ENCODE measurements around the gene SAYSD1.

The SAYSD1 gene

DNA sequence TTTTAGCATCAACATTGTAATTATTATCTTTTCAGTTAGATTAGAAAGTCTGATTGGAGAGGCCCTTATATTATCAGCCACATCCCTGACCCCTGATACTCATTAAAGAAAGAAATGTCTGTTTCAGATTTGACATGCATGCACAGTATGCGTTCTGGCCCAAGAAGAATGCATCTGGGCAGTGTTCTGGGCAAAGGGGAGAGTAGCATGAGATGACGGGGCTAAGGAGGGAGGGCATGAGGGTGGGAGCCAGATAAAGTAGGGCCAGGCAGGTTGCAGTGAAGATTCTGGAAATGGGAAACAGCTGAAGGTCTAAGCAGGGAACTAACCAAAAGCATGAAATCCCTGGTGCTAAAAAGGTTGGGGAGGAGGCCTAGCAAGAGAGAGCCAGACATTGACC lies 7.3 kb downstream of the SAYSD1 start:
- 47% methylated on average over 2 of the region's 2 CpGs for WGBS

DNA sequence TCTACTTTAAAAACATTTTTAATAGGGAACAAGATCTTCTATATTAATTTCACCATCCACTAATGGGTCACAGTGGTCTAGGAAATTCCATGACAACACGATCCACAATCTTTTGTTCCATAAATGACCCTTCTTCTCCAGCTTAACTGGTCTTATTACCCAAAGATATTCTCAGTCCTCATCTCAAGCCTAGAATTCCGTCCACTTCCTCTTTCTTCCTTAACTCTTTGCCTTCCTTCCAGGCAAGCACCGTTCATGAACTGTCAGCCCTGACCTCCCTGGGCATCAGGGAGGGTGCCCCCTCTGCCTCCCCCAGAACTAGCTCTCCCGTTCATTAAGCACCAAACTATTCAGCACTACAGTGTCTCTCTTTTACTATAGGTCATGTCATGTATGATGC lies 8.0 kb downstream of the SAYSD1 start:
- Histone ChIP-seq H3K36me3 (ENCODE audit: insufficient read depth, low read length) (peaks cover 21% of the 10 kb centered on the region), H3K27me3 (ENCODE audit: insufficient read depth, low read length) (no peaks in the 10 kb centered on the region), H3K4me1 (ENCODE audit: insufficient read depth, low read length) (peaks cover 1% of the 10 kb centered on the region), H3K4me3 (ENCODE audit: low read length) (no peak overlapping the region), H3K9ac (ENCODE audit: low read depth, low read length) (no peak overlapping the region), H3K27ac (ENCODE audit: low read depth, low read length) (no peak overlapping the region), H3K9me3 (ENCODE audit: insufficient read depth, low read depth, low read length) (no peaks in the 10 kb centered on the region)
- 90% methylated on average over 4 of the region's 4 CpGs for WGBS

More for the DNA sequence above, 7.3 kb downstream of the SAYSD1 start:
- Histone ChIP-seq H3K4me1 (ENCODE audit: insufficient read depth, low read length) (no peaks in the 10 kb centered on the region), H3K36me3 (ENCODE audit: insufficient read depth, low read length) (peaks cover 21% of the 10 kb centered on the region), H3K27ac (ENCODE audit: low read depth, low read length) (no peak overlapping the region), H3K4me3 (ENCODE audit: low read length) (no peak overlapping the region), H3K9me3 (ENCODE audit: insufficient read depth, low read depth, low read length) (no peaks in the 10 kb centered on the region), H3K27me3 (ENCODE audit: insufficient read depth, low read length) (no peaks in the 10 kb centered on the region), H3K9ac (ENCODE audit: low read depth, low read length) (no peak overlapping the region)

DNA sequence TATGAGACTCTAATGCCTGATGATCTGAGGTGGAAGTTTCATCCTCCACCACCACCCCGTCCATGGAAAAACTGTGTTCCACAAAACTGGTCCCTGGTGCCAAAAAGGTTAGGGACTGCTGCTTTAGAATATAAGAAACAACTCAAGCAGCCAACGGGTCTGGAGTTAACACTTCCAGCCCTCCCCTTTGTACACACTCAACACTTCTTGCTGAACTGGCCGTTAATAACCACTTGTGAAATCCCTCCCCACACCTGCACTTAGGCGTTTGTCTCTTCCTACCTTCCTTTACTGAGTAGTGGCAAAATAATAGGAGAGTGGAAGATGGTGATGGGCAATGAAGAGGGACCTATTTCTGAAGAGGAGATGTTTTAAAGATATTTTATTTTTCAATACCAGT lies 10.5 kb downstream of the SAYSD1 start:
- H3K4me1 ChIP-seq (ENCODE audit: insufficient read depth, low read length) = peaks cover 6% of the 10 kb centered on the region
- peaks cover 15% of the 10 kb centered on the region; the same call in 1 of the 2 replicates for H3K36me3 ChIP-seq (ENCODE audit: insufficient read depth, low read length)
- no peaks in the 10 kb centered on the region for H3K9me3 ChIP-seq (ENCODE audit: insufficient read depth, low read depth, low read length)
- no peaks in the 10 kb centered on the region for H3K27me3 ChIP-seq (ENCODE audit: insufficient read depth, low read length)
- 89% methylated on average over 4 of the region's 4 CpGs for WGBS
- no peak overlapping the region for H3K9ac ChIP-seq (ENCODE audit: low read depth, low read length)
- H3K27ac ChIP-seq (ENCODE audit: low read depth, low read length) = no peak overlapping the region
- no peak overlapping the region for H3K4me3 ChIP-seq (ENCODE audit: low read length)

DNA sequence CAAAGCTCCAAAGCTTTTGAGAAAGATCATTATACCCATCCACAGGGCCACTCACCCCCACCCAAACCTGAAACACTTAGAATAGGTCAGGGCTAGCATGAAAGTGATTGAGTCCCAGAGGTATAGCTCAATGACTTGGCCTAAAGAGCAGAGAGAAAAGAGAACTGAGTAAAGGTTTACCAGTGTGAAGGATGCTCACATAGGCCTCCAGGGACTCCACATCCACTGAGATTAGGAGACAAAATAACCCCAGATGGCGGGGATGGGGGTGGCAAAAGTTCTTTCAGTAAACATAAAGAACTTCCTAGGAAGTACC lies 12.2 kb downstream of the SAYSD1 start:
- Histone ChIP-seq H3K4me1 (ENCODE audit: insufficient read depth, low read length) (peaks cover 6% of the 10 kb centered on the region), H3K36me3 (ENCODE audit: insufficient read depth, low read length) (0 out of 2 replicates have a peak, but pooled peaks cover 7% of the 10 kb centered on the region), H3K27me3 (ENCODE audit: insufficient read depth, low read length) (no peaks in the 10 kb centered on the region), H3K9me3 (ENCODE audit: insufficient read depth, low read depth, low read length) (no peaks in the 10 kb centered on the region), H3K27ac (ENCODE audit: low read depth, low read length) (no peak overlapping the region), H3K4me3 (ENCODE audit: low read length) (no peak overlapping the region), H3K9ac (ENCODE audit: low read depth, low read length) (no peak overlapping the region)
- WGBS = 100% methylated on average over 1 of the region's 1 CpG

DNA sequence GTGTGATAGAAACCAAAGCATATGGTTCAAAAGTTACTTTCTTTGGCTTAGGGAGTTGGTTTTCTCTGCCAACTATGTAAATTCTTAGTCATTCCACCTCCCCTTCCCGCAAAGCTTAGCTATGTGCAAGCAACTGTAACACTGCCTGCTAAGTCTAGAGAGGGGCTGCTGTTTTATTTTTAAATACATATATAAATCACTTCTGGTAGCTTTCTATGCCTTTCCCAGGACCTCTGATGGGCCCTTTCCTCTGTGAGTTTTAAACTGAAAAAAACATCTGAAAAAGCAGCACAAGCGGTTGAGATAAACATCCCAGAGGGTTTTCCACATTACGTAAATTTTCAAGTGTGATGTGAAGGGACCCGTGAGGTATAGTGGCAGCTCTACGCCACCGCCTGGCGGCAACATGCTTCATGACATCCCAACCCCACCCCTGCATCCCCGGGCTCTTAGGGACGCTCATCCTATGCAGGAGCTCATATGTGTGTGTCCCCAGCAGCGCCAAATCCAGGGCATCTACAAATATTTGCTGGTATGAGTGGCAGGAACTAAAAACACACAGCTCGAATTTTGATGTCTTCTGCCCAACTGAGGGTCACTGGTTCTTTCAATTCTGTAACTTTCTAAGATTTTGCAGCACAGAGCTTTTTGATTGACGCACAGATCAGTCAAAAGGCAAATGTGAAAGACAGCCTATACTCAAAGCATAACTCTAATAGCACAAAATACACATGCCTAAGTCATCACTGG lies 12.7 kb downstream of the SAYSD1 start:
- Histone ChIP-seq H3K27me3 (ENCODE audit: insufficient read depth, low read length) (no peaks in the 10 kb centered on the region), H3K36me3 (ENCODE audit: insufficient read depth, low read length) (0 out of 2 replicates have a peak, but pooled peaks cover 7% of the 10 kb centered on the region), H3K27ac (ENCODE audit: low read depth, low read length) (no peak overlapping the region), H3K9me3 (ENCODE audit: insufficient read depth, low read depth, low read length) (no peaks in the 10 kb centered on the region), H3K4me3 (ENCODE audit: low read length) (no peak overlapping the region), H3K9ac (ENCODE audit: low read depth, low read length) (no peak overlapping the region), H3K4me1 (ENCODE audit: insufficient read depth, low read length) (peaks cover 6% of the 10 kb centered on the region)
- 33% methylated on average over 10 of the region's 12 CpGs for WGBS

DNA sequence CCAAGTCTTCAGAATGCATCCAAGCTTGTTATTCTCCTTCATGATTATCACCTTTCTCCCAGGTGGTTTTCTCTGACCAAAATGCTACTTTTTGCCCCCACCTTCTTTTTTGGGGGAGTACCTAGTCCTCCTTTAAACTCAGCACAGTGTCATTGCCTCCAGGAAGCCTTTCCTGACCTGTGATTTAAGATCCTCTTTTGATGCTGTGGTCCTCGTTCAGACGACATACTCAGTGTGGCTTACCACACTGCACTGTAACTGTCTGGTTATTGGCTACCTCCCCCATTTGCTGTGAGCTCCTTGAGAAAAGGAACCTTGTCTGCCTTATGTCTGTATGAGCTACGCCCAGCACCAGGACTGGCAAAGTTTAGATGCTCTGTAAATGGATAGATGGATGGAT lies 14.6 kb downstream of the SAYSD1 start:
- no peaks in the 10 kb centered on the region for H3K27me3 ChIP-seq (ENCODE audit: insufficient read depth, low read length)
- no peak overlapping the region for H3K9ac ChIP-seq (ENCODE audit: low read depth, low read length)
- H3K9me3 ChIP-seq (ENCODE audit: insufficient read depth, low read depth, low read length) = no peaks in the 10 kb centered on the region
- H3K4me1 ChIP-seq (ENCODE audit: insufficient read depth, low read length) = peaks cover 6% of the 10 kb centered on the region
- H3K4me3 ChIP-seq (ENCODE audit: low read length) = no peak overlapping the region
- no peak overlapping the region for H3K27ac ChIP-seq (ENCODE audit: low read depth, low read length)
- 89% methylated on average over 3 of the region's 3 CpGs for WGBS
- H3K36me3 ChIP-seq (ENCODE audit: insufficient read depth, low read length) = 0 out of 2 replicates have a peak, but pooled peaks cover 4% of the 10 kb centered on the region

DNA sequence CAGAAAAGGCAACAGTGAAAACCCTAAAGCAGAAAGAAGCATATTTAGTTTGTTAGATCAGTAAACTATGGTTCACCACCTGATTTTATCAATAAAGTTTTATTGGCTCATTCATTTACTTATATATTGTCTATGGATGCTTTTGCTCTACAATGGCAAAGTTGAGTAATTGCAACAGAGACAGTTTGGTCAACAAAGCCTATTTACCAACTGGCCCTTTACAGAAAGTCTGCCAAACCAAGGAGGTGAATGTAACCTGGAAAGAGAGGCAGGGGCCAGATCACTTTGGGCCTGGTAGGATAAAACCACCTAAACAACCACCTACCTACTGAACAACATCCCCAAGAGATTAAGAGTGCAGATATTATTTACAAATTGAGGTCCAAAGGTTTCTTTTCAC lies 19.4 kb downstream of the SAYSD1 start:
- Histone ChIP-seq H3K27me3 (ENCODE audit: insufficient read depth, low read length) (no peaks in the 10 kb centered on the region), H3K4me1 (ENCODE audit: insufficient read depth, low read length) (peaks cover 19% of the 10 kb centered on the region), H3K4me3 (ENCODE audit: low read length) (no peak overlapping the region), H3K36me3 (ENCODE audit: insufficient read depth, low read length) (no peaks in the 10 kb centered on the region), H3K9me3 (ENCODE audit: insufficient read depth, low read depth, low read length) (no peaks in the 10 kb centered on the region), H3K9ac (ENCODE audit: low read depth, low read length) (no peak overlapping the region), H3K27ac (ENCODE audit: low read depth, low read length) (no peak overlapping the region)

DNA sequence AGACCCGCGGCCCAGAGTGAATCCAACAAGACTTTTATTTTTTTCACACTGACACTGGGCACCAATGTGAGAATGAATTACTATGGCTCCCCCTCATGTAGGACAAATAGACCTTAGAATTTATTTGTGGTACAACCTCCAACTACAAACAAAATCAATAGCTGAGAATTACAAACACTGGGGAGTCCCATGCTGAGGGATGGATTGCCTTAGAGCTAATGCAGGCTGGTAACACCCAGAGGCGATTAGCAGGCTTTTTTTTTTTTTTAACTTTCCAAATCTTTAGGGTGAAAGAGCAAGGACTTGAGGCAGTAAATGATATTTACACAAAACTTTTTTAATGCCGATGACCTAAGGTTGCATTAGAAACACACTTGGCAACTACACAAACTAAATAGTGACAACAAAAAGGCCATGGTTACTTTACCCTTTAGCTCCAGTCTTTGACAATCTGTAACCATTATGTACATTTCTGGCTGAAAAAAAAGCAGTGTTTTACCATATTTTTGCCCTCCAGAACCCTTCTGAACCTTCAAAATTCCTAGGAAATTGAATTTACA lies 21.8 kb downstream of the SAYSD1 start:
- Histone ChIP-seq H3K36me3 (ENCODE audit: insufficient read depth, low read length) (no peaks in the 10 kb centered on the region), H3K9ac (ENCODE audit: low read depth, low read length) (no peak overlapping the region), H3K9me3 (ENCODE audit: insufficient read depth, low read depth, low read length) (no peaks in the 10 kb centered on the region), H3K4me3 (ENCODE audit: low read length) (no peak overlapping the region), H3K27me3 (ENCODE audit: insufficient read depth, low read length) (no peaks in the 10 kb centered on the region), H3K27ac (ENCODE audit: low read depth, low read length) (no peak overlapping the region), H3K4me1 (ENCODE audit: insufficient read depth, low read length) (peaks cover 32% of the 10 kb centered on the region)
- 94% methylated on average over 3 of the region's 4 CpGs for WGBS

DNA sequence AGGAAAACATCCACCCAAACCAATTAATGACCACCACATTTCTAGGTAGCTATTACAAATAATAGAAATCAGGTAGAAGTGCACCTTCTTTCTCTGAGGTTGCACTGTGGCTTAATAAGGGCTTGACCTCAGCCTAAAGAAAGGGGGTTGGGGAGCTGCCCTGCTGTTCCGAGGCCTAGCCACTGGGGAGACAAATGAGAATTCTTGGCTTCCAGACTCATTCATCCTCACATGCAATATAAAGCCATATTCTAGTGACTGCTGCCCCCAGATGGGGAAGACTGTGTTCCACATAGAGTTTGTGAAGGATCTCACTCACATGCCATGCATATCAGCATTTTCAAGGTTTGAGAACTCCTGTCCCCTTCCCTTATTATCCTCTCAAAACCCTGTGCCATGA lies 22.9 kb downstream of the SAYSD1 start:
- H3K4me3 ChIP-seq (ENCODE audit: low read length) = no peak overlapping the region
- no peaks in the 10 kb centered on the region for H3K27me3 ChIP-seq (ENCODE audit: insufficient read depth, low read length)
- no peak overlapping the region for H3K9ac ChIP-seq (ENCODE audit: low read depth, low read length)
- WGBS = 22% methylated on average over 1 of the region's 1 CpG
- H3K9me3 ChIP-seq (ENCODE audit: insufficient read depth, low read depth, low read length) = no peaks in the 10 kb centered on the region
- no peak overlapping the region for H3K27ac ChIP-seq (ENCODE audit: low read depth, low read length)
- H3K36me3 ChIP-seq (ENCODE audit: insufficient read depth, low read length) = no peaks in the 10 kb centered on the region
- H3K4me1 ChIP-seq (ENCODE audit: insufficient read depth, low read length) = peaks cover 39% of the 10 kb centered on the region

DNA sequence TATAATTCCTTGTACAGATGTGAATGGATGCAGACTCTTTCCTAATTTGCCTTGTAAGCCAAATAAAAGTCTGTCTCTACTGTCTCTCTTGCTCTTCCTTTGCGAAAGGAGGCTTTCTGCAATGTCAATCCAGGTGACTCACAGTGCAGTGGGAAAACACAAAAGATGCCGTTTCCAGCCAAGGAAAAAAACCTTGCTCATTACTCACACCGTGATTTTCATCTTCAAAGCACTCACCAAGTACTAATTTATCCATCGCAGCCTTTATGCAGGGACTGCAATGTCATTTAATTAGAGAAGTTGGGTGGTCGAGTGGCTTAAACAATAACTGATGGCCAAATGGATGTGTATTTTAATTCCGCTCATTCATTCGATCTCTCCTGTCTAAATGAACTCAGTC lies 23.8 kb downstream of the SAYSD1 start:
- Histone ChIP-seq H3K4me1 (ENCODE audit: insufficient read depth, low read length) (peaks cover 39% of the 10 kb centered on the region), H3K27ac (ENCODE audit: low read depth, low read length) (no peak overlapping the region), H3K27me3 (ENCODE audit: insufficient read depth, low read length) (no peaks in the 10 kb centered on the region), H3K4me3 (ENCODE audit: low read length) (no peak overlapping the region), H3K36me3 (ENCODE audit: insufficient read depth, low read length) (no peaks in the 10 kb centered on the region), H3K9me3 (ENCODE audit: insufficient read depth, low read depth, low read length) (no peaks in the 10 kb centered on the region), H3K9ac (ENCODE audit: low read depth, low read length) (no peak overlapping the region)
- 73% methylated on average over 6 of the region's 7 CpGs for WGBS

DNA sequence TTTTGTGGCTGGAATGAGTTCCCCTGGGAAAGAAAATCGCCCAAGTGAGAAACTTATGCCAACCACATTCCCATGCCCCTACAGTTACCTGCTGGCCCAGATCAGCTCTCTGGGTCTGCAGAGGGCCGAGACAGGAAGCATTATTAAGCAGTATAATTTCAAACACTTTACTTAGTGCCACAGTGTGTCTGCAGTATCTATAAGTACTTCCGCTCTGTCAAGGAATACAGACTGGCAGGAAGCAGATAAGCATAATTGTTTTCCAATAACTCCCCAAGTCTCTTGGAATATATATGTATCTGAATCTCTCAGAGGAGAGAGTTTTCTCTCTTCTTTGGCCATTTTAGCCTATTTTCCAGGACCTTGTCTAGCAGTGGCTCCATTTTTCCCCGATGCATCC lies 24.9 kb downstream of the SAYSD1 start:
- 97% methylated on average over 4 of the region's 4 CpGs for WGBS
- no peaks in the 10 kb centered on the region for H3K27me3 ChIP-seq (ENCODE audit: insufficient read depth, low read length)

More for the DNA sequence above, 24.9 kb downstream of the SAYSD1 start:
- H3K4me3 ChIP-seq (ENCODE audit: low read length) = no peak overlapping the region
- no peaks in the 10 kb centered on the region for H3K36me3 ChIP-seq (ENCODE audit: insufficient read depth, low read length)
- H3K4me1 ChIP-seq (ENCODE audit: insufficient read depth, low read length) = peaks cover 39% of the 10 kb centered on the region
- H3K9ac ChIP-seq (ENCODE audit: low read depth, low read length) = no peak overlapping the region
- no peaks in the 10 kb centered on the region for H3K9me3 ChIP-seq (ENCODE audit: insufficient read depth, low read depth, low read length)
- no peak overlapping the region for H3K27ac ChIP-seq (ENCODE audit: low read depth, low read length)

Measured in HUES64 (cell line).